HFFc6 (cell line): ENCODE data around the gene RPGRIP1. TPM values are rescaled to one million over a fixed set of nuclear protein-coding genes. Genes with fewer than 3 reads are reported as not detected.

ENCODE experiments used
- DNase-seq: peaks from one replicate; pipeline ENCODE4 v3.0.0-alpha.2; 2018
- H3K27ac Mint-ChIP-seq: 2 replicates; pipeline ENCODE4 v1.8.0; 2020; ENCODE audit warnings: mild to moderate bottlenecking, mixed read lengths
- H3K27me3 Mint-ChIP-seq: 2 replicates; pipeline ENCODE4 v1.8.0; 2021; ENCODE audit warnings: mild to moderate bottlenecking, moderate library complexity, mixed read lengths; ENCODE audit not compliant: insufficient read depth
- H3K36me3 Mint-ChIP-seq: 2 replicates; pipeline ENCODE4 v1.8.0; 2021; ENCODE audit warnings: low read depth, mixed read lengths
- H3K4me1 Mint-ChIP-seq: 2 replicates; pipeline ENCODE4 v1.8.0; 2020; ENCODE audit warnings: low read depth, mixed read lengths
- H3K4me3 Mint-ChIP-seq: 2 replicates; pipeline ENCODE4 v1.8.0; 2020; ENCODE audit warnings: mild to moderate bottlenecking, moderate library complexity, mixed read lengths
- H3K9me3 Mint-ChIP-seq: 2 replicates; pipeline ENCODE4 v1.8.0; 2020; ENCODE audit warnings: mild to moderate bottlenecking, mixed read lengths
- CTCF ChIP-seq: fragments of 200-600 bp; sonication (generic); IDR thresholded peaks from 2 replicates; pipeline ENCODE4 v1.5.0; 2021; ENCODE audit warnings: antibody characterized with exemption, mild to moderate bottlenecking
- long read RNA-seq: library from polyadenylated mRNA; unstranded; transcript quantifications from one replicate; pipeline ENCODE4 v2.0.0, GENCODE V29; 2019
- total RNA-seq, 6 experiments: library from RNA; stranded (reverse); fragmentation: NEBNext Ultra II Directional; extraction: Animal tissue kit (Norgen Biotek cat#: 25700); gene quantifications; 2 replicates in 1 of 6; 3 replicates in 5 of 6; pipeline ENCODE4 v1.2.3, GENCODE V29; 2021

The RPGRIP1 gene
- not detected for total RNA-seq
- long read RNA-seq: 0 reads

GRCh38 chr14:21279783-21280182, at the start of gene RPGRIP1:
TSS of gene RPGRIP1 (plus strand) at chr14:21280083. CDS start at chr14:21287977, 7,894 bp downstream.
- peaks cover 6% of the 10 kb centered on the region; the same call in 1 of the 2 replicates for H3K27me3 Mint-ChIP-seq
- no peaks in the 10 kb centered on the region for H3K4me1 Mint-ChIP-seq
- H3K27ac Mint-ChIP-seq: no peak within 1 kb of the TSS
- no peaks in the 10 kb centered on the region for H3K9me3 Mint-ChIP-seq
- H3K4me3 Mint-ChIP-seq: no peak within 1 kb of the TSS
- no peak for DNase-seq
- no peak for TF ChIP-seq CTCF
- H3K36me3 Mint-ChIP-seq: no peaks in the 10 kb centered on the region

- peaks cover 53% of the 10 kb centered on the region for H3K36me3 Mint-ChIP-seq
- peaks cover 49% of the 10 kb centered on the region for H3K4me1 Mint-ChIP-seq
- H3K9me3 Mint-ChIP-seq: no peaks in the 10 kb centered on the region
- no peak for TF ChIP-seq CTCF
- H3K4me3 Mint-ChIP-seq: no peak overlapping the region
- H3K27me3 Mint-ChIP-seq: peaks cover 1% of the 10 kb centered on the region; the same call in 1 of the 2 replicates
- H3K27ac Mint-ChIP-seq: peak overlapping the region; percentile 31; the same call in 1 of the 2 replicates
- no peak for DNase-seq
These were observed 48.7 kb upstream of the RPGRIP1 start for GRCh38 chr14:21231020-21231652.

- DNase-seq: no peak
- peaks cover 48% of the 10 kb centered on the region for H3K36me3 Mint-ChIP-seq
- no peak overlapping the region for H3K27ac Mint-ChIP-seq
- peak; percentile 52; the same call in 1 of the 2 replicates for TF ChIP-seq CTCF
- H3K4me1 Mint-ChIP-seq: peaks cover 59% of the 10 kb centered on the region
- H3K9me3 Mint-ChIP-seq: no peaks in the 10 kb centered on the region
- H3K27me3 Mint-ChIP-seq: no peaks in the 10 kb centered on the region
- H3K4me3 Mint-ChIP-seq: no peak overlapping the region
These were observed 46.3 kb upstream of the RPGRIP1 start for GRCh38 chr14:21233457-21234076.

- H3K27me3 Mint-ChIP-seq: peaks cover 4% of the 10 kb centered on the region; the same call in 1 of the 2 replicates
- H3K36me3 Mint-ChIP-seq: peaks cover 48% of the 10 kb centered on the region
- H3K4me3 Mint-ChIP-seq: no peak overlapping the region
- no peak for TF ChIP-seq CTCF
- H3K4me1 Mint-ChIP-seq: peaks cover 59% of the 10 kb centered on the region
- DNase-seq: no peak
- 0 out of 2 replicates have a peak overlapping the region, but pooled peaks have one; percentile 2 for H3K27ac Mint-ChIP-seq
- H3K9me3 Mint-ChIP-seq: no peaks in the 10 kb centered on the region
These were observed 45.8 kb upstream of the RPGRIP1 start for GRCh38 chr14:21234112-21234511.

- no peak for TF ChIP-seq CTCF
- Mint-ChIP-seq H3K4me1 (peaks cover 54% of the 10 kb centered on the region), H3K27me3 (peaks cover 9% of the 10 kb centered on the region; the same call in 1 of the 2 replicates), H3K9me3 (no peaks in the 10 kb centered on the region), H3K36me3 (peaks cover 21% of the 10 kb centered on the region), H3K27ac (peak overlapping the region; percentile 6; the same call in 1 of the 2 replicates), H3K4me3 (no peak overlapping the region)
- DNase-seq: no peak
These were observed 42.7 kb upstream of the RPGRIP1 start for GRCh38 chr14:21236948-21237797.
